ENCODE results near the gene PNRC2.

Gene PNRC2

GRCh38 chr1:23959461-23960290, at the start of gene PNRC2:
TSS of gene PNRC2 (plus strand) at chr1:23959828. CDS start at chr1:23961458, 1,630 bp downstream.
- DNase-seq = peak; percentile 95 to 96

GRCh38 chr1:23910144-23910543, 49.5 kb upstream of the PNRC2 start:
- no peak for DNase-seq

GRCh38 chr1:23910553-23911246, 48.9 kb upstream of the PNRC2 start:
- DNase-seq = peak in 1 of 2 donors; percentile 28

GRCh38 chr1:23911921-23912320, 47.7 kb upstream of the PNRC2 start:
- no peak for DNase-seq

- peak; percentile 41 to 68 for DNase-seq
These were observed 46.3 kb upstream of the PNRC2 start, which contains the start of gene CNR2 for GRCh38 chr1:23913212-23913880. TSS of gene CNR2 (minus strand) at chr1:23913362. CDS start at chr1:23875617, 37,745 bp downstream.

GRCh38 chr1:23914921-23915320, 44.7 kb upstream of the PNRC2 start:
- DNase-seq = no peak

- DNase-seq = no peak
These were observed 44.2 kb upstream of the PNRC2 start for GRCh38 chr1:23915466-23915865.

GRCh38 chr1:23916209-23917131, 43.2 kb upstream of the PNRC2 start:
- peak; percentile 71 to 78 for DNase-seq

- DNase-seq = no peak
These were observed 37.2 kb upstream of the PNRC2 start for GRCh38 chr1:23922321-23922943.

GRCh38 chr1:23923592-23924499, 35.8 kb upstream of the PNRC2 start:
- no peak for DNase-seq

- DNase-seq = no peak
These were observed 35.0 kb upstream of the PNRC2 start for GRCh38 chr1:23924601-23925000.

GRCh38 chr1:23925279-23925678, 34.3 kb upstream of the PNRC2 start:
- no peak for DNase-seq

GRCh38 chr1:23927097-23927496, 32.5 kb upstream of the PNRC2 start:
- no peak for DNase-seq

- no peak for DNase-seq
These were observed 30.8 kb upstream of the PNRC2 start for GRCh38 chr1:23928789-23929188.

GRCh38 chr1:23930270-23930669, 29.4 kb upstream of the PNRC2 start:
- no peak for DNase-seq

GRCh38 chr1:23930861-23931490, 28.7 kb upstream of the PNRC2 start:
- DNase-seq = no peak

GRCh38 chr1:23931491-23931880, 28.1 kb upstream of the PNRC2 start:
- no peak for DNase-seq

- no peak for DNase-seq
These were observed 23.0 kb upstream of the PNRC2 start for GRCh38 chr1:23936481-23937176.

GRCh38 chr1:23947366-23947765, 12.3 kb upstream of the PNRC2 start:
- DNase-seq = no peak

GRCh38 chr1:23953020-23953419, 6.6 kb upstream of the PNRC2 start:
- no peak for DNase-seq

Measured in CD4-positive, alpha-beta T cell treated with Interferon alpha-2 for 1 hour (primary cell).